HCT116 (cell line): ENCODE data around the gene ZNF625. TPM values are rescaled to one million over a fixed set of nuclear protein-coding genes. Genes with fewer than 3 reads are reported as not detected.

ENCODE experiments used
- ATAC-seq: fragments of 200-7000 bp; cut with Tn5 transposase; 2 replicates; pipeline ENCODE4 v1.9.1; 2020; ENCODE audit warnings: mild to moderate bottlenecking, moderate library complexity
- BruUV-seq: library from RNA; stranded (reverse); fragments of 400-500 nt; replicated peaks from 2 replicates; lab custom pipeline; 2021; lab: Mats Ljungman, UMichigan
- CTCF ChIA-PET: fragments of 300-600 bp; sonication (Branson Sonifier 250); formaldehyde crosslinking; loops from one replicate; lab custom pipeline; 2021; ENCODE audit warnings: antibody characterized with exemption; lab: Charles Lee
- POLR2A ChIA-PET: fragments of 300-600, 350-600 bp; sonication (Branson Sonifier 250); formaldehyde crosslinking; loops from one replicate; lab custom pipeline; 2021; ENCODE audit warnings: antibody characterized with exemption; lab: Charles Lee
- RAD21 ChIA-PET, 2 experiments: fragments of 300-600 bp; sonication (Branson Sonifier 250); formaldehyde crosslinking; loops; one replicate each; lab custom pipeline; 2023; ENCODE audit warnings: low total read pairs in 2 of 2; ENCODE audit not compliant: uncharacterized antibody in 2 of 2, unreplicated experiment in 2 of 2, low non-redundant PET in 1 of 2; lab: Charles Lee
- DNase-seq: peaks from one replicate; pipeline ENCODE4 v3.0.0-alpha.2; 2010; ENCODE audit warnings: low read depth, low spot score
- H2AFZ ChIP-seq: fragments of 200-600 bp; shearing (Covaris generic), sonication (generic); 2 replicates; pipeline ENCODE4 v1.6.1; 2017; ENCODE audit warnings: low read depth, mixed run types, mixed read lengths, antibody characterized with exemption, low read length; ENCODE audit not compliant: poor library complexity, severe bottlenecking
- H3K27ac ChIP-seq: 2 replicates; pipeline ENCODE4 v1.5.1; 2012; ENCODE audit warnings: low read depth, low read length
- H3K27me3 ChIP-seq: fragments of 200-600 bp; sonication (generic); 2 replicates; pipeline ENCODE4 v1.6.1; 2016; ENCODE audit warnings: mixed run types, low read length, mixed read lengths; ENCODE audit not compliant: insufficient read depth
- H3K36me3 ChIP-seq, 2 experiments: fragments of 200-500 bp in 1 of 2; fragments of 200-600 bp in 1 of 2; sonication (Bioruptor generic) in 1 of 2; sonication (generic) in 1 of 2; 2 replicates each; pipeline versions ENCODE4 v1.5.1 to v1.6.1; 2014 to 2016; ENCODE audit warnings: low read length in 2 of 2, inconsistent platforms in 1 of 2, mixed read lengths in 1 of 2, mixed run types in 1 of 2; ENCODE audit not compliant: insufficient read depth in 2 of 2, control insufficient read depth in 1 of 2
- H3K4me1 ChIP-seq, 2 experiments: fragments of 200-600 bp in 1 of 2; sonication (generic) in 1 of 2; 2 replicates each; pipeline versions ENCODE4 v1.5.1 to v1.6.1; 2012 to 2017; ENCODE audit warnings: low read length in 2 of 2, inconsistent platforms in 1 of 2, mild to moderate bottlenecking in 1 of 2, mixed read lengths in 1 of 2, mixed run types in 1 of 2, moderate library complexity in 1 of 2; ENCODE audit not compliant: insufficient read depth in 2 of 2, control insufficient read depth in 1 of 2
- H3K4me2 ChIP-seq: fragments of 200-600 bp; sonication (generic); 2 replicates; pipeline ENCODE4 v1.6.1; 2017; ENCODE audit warnings: mixed run types, low read length, mixed read lengths
- H3K4me3 ChIP-seq, 2 experiments: fragments of 200-600 bp in 1 of 2; sonication (generic) in 1 of 2; replicated peaks in 1 of 2; 2 replicates each; pipeline ENCODE4 v1.5.1; 2011 to 2016; ENCODE audit warnings: low read length in 2 of 2, control low read depth in 1 of 2, low read depth in 1 of 2, mild to moderate bottlenecking in 1 of 2, mixed read lengths in 1 of 2, mixed run types in 1 of 2
- H3K79me2 ChIP-seq: fragments of 200-600 bp; sonication (generic); 2 replicates; pipeline ENCODE4 v1.6.1; 2017; ENCODE audit warnings: mild to moderate bottlenecking, mixed run types, low read length, moderate library complexity, mixed read lengths; ENCODE audit not compliant: insufficient read depth
- H3K9ac ChIP-seq: fragments of 200-600 bp; sonication (generic); 2 replicates; pipeline ENCODE4 v1.6.1; 2016; ENCODE audit warnings: low read length, mixed read lengths
- H3K9me2 ChIP-seq: fragments of 200-600 bp; sonication (generic), shearing (Covaris generic); 2 replicates; pipeline ENCODE4 v1.6.1; 2017; ENCODE audit warnings: mixed run types, mild to moderate bottlenecking, moderate library complexity; ENCODE audit not compliant: insufficient read depth
- H3K9me3 ChIP-seq, 2 experiments: fragments of 200-500 bp in 1 of 2; fragments of 200-600 bp in 1 of 2; sonication (Bioruptor generic) in 1 of 2; sonication (generic) in 1 of 2; 2 replicates each; pipeline ENCODE4 v1.6.1; 2014 to 2017; ENCODE audit warnings: low read length in 2 of 2, mixed read lengths in 2 of 2, inconsistent platforms in 1 of 2, low read depth in 1 of 2, mild to moderate bottlenecking in 1 of 2, mixed run types in 1 of 2, moderate library complexity in 1 of 2; ENCODE audit not compliant: control insufficient read depth in 1 of 2, insufficient read depth in 1 of 2
- H4K20me1 ChIP-seq: fragments of 200-600 bp; sonication (generic), shearing (Covaris generic); 2 replicates; pipeline ENCODE4 v1.6.1; 2017; ENCODE audit warnings: mixed run types, mild to moderate bottlenecking, moderate library complexity; ENCODE audit not compliant: insufficient read depth
- ATF3 ChIP-seq: IDR thresholded peaks from 2 replicates; pipeline ENCODE4 v1.6.1; 2012
- CBX3 ChIP-seq: IDR thresholded peaks from 2 replicates; pipeline ENCODE4 v1.6.1; 2012; ENCODE audit warnings: low read depth
- ELF1 ChIP-seq: IDR thresholded peaks from 2 replicates; pipeline ENCODE4 v1.6.1; 2012; ENCODE audit warnings: low read depth, borderline replicate concordance
- EZH2 ChIP-seq: fragments of 200-600 bp; sonication (generic); IDR thresholded peaks from 2 replicates; pipeline ENCODE4 v1.6.1; 2017; ENCODE audit warnings: antibody characterized with exemption, mixed run types
- EZH2phosphoT487 ChIP-seq: fragments of 200-600 bp; IDR thresholded peaks from 2 replicates; pipeline ENCODE4 v1.6.1; 2018; ENCODE audit warnings: antibody characterized with exemption, borderline replicate concordance
- JUND ChIP-seq: IDR thresholded peaks from 2 replicates; pipeline ENCODE4 v1.6.1; 2012
- MAX ChIP-seq: IDR thresholded peaks from 2 replicates; pipeline ENCODE4 v1.6.1; 2012
- POLR2AphosphoS5 ChIP-seq: IDR thresholded peaks from 2 replicates; pipeline ENCODE4 v1.6.1; 2011; ENCODE audit warnings: mild to moderate bottlenecking, low read depth, low read length, moderate library complexity
- RAD21 ChIP-seq: IDR thresholded peaks from 2 replicates; pipeline ENCODE4 v1.6.1; 2012; ENCODE audit warnings: low read depth, mild to moderate bottlenecking
- REST ChIP-seq: IDR thresholded peaks from 2 replicates; pipeline ENCODE4 v1.6.1; 2012; ENCODE audit warnings: low read depth
- TCF7L2 ChIP-seq: IDR thresholded peaks from 2 replicates; pipeline ENCODE4 v1.7.0; 2011; ENCODE audit warnings: borderline replicate concordance, inconsistent platforms; ENCODE audit not compliant: insufficient read depth, insufficient read length; ENCODE audit errors: extremely low read depth
- ZBTB33 ChIP-seq: IDR thresholded peaks from 2 replicates; pipeline ENCODE4 v1.6.1; 2011; ENCODE audit warnings: mild to moderate bottlenecking, low read length, moderate library complexity; ENCODE audit not compliant: insufficient replicate concordance; ENCODE audit errors: extremely low read depth
- ZFX ChIP-seq: fragments of 450-650 bp; IDR thresholded peaks from 2 replicates; pipeline ENCODE4 v1.6.1; 2017
- ZNF274 ChIP-seq: fragments of 200-500 bp; sonication (Bioruptor generic); IDR thresholded peaks from 2 replicates; pipeline ENCODE4 v1.6.1; 2014; ENCODE audit warnings: mild to moderate bottlenecking, low read depth, low read length, inconsistent platforms
- intact Hi-C: fragments of 100-400 bp; cut with micrococcal nuclease; formaldehyde crosslinking; loops from 2 replicates; pipeline ENCODE4 v1.10.0; 2022
- total RNA-seq: library from RNA; stranded (reverse); gene quantifications from one replicate; pipeline ENCODE4 v1.2.1, GENCODE V29; 2021; ENCODE audit not compliant: unreplicated experiment

ZNF625 gene
- total RNA-seq, 1 experiment from 2014 or later, result not detected

- Histone ChIP-seq H3K4me3 (no peak overlapping the region), H3K9me2 (no peaks in the 10 kb centered on the region), H3K9me3 (peaks cover 29% of the 10 kb centered on the region in 2 experiments; a peak in 2 of 4 replicates), H3K4me1 (no peaks in the 10 kb centered on the region), H3K27me3 (no peaks in the 10 kb centered on the region), H3K27ac (no peak overlapping the region), H2AFZ (no peak overlapping the region), H3K79me2 (no peaks in the 10 kb centered on the region), H3K36me3 (no peaks in the 10 kb centered on the region), H3K4me2 (no peak overlapping the region), H3K9ac (no peak overlapping the region)
- ChIA-PET RAD21 (no interaction called here), CTCF (no interaction called here), POLR2A (no interaction called here)
- BruUV-seq, result no TSS peak
- DNase-seq, result no peak
- TF ChIP-seq MAX, result no peak
- no peak for TF ChIP-seq EZH2phosphoT487
- TF ChIP-seq ZNF274, result no peak
- no peak for TF ChIP-seq ZBTB33
- no peak for TF ChIP-seq REST
- TF ChIP-seq EZH2, result no peak
- no peak for TF ChIP-seq TCF7L2
- no peak for TF ChIP-seq ATF3
- no peak for TF ChIP-seq ZFX
- TF ChIP-seq CBX3, result no peak
- no peak for TF ChIP-seq JUND
- no peak for TF ChIP-seq POLR2AphosphoS5
- no peak for TF ChIP-seq RAD21
- no peak for TF ChIP-seq ELF1
- TF ChIP-seq, all 23 proteins: peak for 0
- ATAC-seq, result no peak
- no peaks in the 10 kb centered on the region for H4K20me1 ChIP-seq
- intact Hi-C loops, result no loop called here
Measured at GRCh38 chr19:12194827-12195731, 38.5 kb upstream of the ZNF625 start.
